ENCODE data around the gene PCDHGA9. TPM values are rescaled to one million over a fixed set of nuclear protein-coding genes. Genes with fewer than 3 reads are reported as not detected.
"Not testable (repeated sequence)": the region's sequence is repeated elsewhere in the genome, so short reads cannot be mapped to it uniquely, and the experiment has no call there.

PCDHGA9 gene
- total and polyA plus RNA-seq, 2 donors from 2014 or later = 0.54 to 7.6 TPM

GRCh38 chr5:141397756-141398551, 4.6 kb upstream of the PCDHGA9 start, which contains the start of gene PCDHGB5:
PCDHGB5 (plus strand) TSS chr5:141397947; CDS start chr5:141398128, 181 bp downstream.
- FAIRE-seq; H3K4me1 ChIP-seq (ENCODE audit: control insufficient read depth in 2 of 3, insufficient read depth in 2 of 3, low read depth in 1 of 3, low read length in 3 of 3); H3K36me3 ChIP-seq (ENCODE audit: control insufficient read depth in 2 of 3, insufficient read depth in 3 of 3, low read length in 3 of 3); H3K9ac ChIP-seq (ENCODE audit: low read length in 3 of 3); H3K27ac ChIP-seq (ENCODE audit: low read depth in 2 of 2, low read length in 2 of 2); intact Hi-C loops (cut with DNase I); H3K27me3 ChIP-seq (ENCODE audit: control insufficient read depth, insufficient read depth, low read length): not testable (repeated sequence)
- DNase-seq = peak in 2 of 5 donors; percentile 27 to 36
- TF ChIP-seq, protein P1, sequence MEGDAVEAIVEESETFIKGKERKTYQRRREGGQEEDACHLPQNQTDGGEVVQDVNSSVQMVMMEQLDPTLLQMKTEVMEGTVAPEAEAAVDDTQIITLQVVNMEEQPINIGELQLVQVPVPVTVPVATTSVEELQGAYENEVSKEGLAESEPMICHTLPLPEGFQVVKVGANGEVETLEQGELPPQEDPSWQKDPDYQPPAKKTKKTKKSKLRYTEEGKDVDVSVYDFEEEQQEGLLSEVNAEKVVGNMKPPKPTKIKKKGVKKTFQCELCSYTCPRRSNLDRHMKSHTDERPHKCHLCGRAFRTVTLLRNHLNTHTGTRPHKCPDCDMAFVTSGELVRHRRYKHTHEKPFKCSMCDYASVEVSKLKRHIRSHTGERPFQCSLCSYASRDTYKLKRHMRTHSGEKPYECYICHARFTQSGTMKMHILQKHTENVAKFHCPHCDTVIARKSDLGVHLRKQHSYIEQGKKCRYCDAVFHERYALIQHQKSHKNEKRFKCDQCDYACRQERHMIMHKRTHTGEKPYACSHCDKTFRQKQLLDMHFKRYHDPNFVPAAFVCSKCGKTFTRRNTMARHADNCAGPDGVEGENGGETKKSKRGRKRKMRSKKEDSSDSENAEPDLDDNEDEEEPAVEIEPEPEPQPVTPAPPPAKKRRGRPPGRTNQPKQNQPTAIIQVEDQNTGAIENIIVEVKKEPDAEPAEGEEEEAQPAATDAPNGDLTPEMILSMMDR (IDR thresholded peaks at IDR 0.05; ENCODE audit: borderline replicate concordance, extremely low read depth, insufficient read depth) = peak; percentile 47
- Histone ChIP-seq H3K4me3 (ENCODE audit: low read length in 3 of 3) (peak within 1 kb of the TSS in 2 of 3 donors; percentile 39 to 45), H3K9me3 (ENCODE audit: control insufficient read depth in 2 of 3, insufficient read depth in 1 of 3, low read length in 3 of 3) (peaks cover 2 to 49% (median 14%) of the 10 kb centered on the region in 3 donors)

DNA sequence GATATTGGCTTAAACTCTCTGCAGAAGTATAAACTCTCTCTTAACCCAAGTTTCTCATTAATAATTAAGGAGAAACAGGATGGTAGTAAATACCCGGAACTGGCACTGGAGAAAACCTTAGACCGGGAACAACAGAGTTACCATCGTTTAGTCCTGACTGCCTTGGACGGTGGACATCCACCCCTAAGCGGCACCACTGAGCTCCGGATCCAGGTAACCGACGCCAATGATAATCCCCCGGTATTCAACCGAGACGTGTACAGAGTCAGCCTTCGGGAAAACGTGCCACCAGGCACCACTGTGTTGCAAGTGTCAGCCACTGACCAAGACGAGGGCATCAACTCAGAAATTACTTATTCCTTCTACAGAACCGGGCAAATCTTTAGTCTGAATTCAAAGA, 4.0 kb upstream of the PCDHGA9 start:
- Histone ChIP-seq H3K4me1 (ENCODE audit: control insufficient read depth in 2 of 3, insufficient read depth in 2 of 3, low read depth in 1 of 3, low read length in 3 of 3) (no peaks in the 10 kb centered on the region), H3K9ac (ENCODE audit: low read length in 3 of 3) (no peak overlapping the region)
- FAIRE-seq = no peak

GRCh38 chr5:141399555-141400258, 2.9 kb upstream of the PCDHGA9 start:
- Histone ChIP-seq H3K9me3 (ENCODE audit: control insufficient read depth in 2 of 3, insufficient read depth in 1 of 3, low read length in 3 of 3) (peaks cover 3 to 54% (median 20%) of the 10 kb centered on the region in 3 donors), H3K27ac (ENCODE audit: low read depth in 2 of 2, low read length in 2 of 2) (no peak overlapping the region), H3K36me3 (ENCODE audit: control insufficient read depth in 2 of 3, insufficient read depth in 3 of 3, low read length in 3 of 3) (no peaks in the 10 kb centered on the region), H3K4me1 (ENCODE audit: control insufficient read depth in 2 of 3, insufficient read depth in 2 of 3, low read depth in 1 of 3, low read length in 3 of 3) (no peaks in the 10 kb centered on the region), H3K4me3 (ENCODE audit: low read length in 3 of 3) (peak overlapping the region in 1 of 3 donors; percentile 25), H3K27me3 (ENCODE audit: control insufficient read depth, insufficient read depth, low read length) (no peaks in the 10 kb centered on the region), H3K9ac (ENCODE audit: low read length in 3 of 3) (no peak overlapping the region)
- intact Hi-C loops (cut with DNase I) = no loop called here
- TF ChIP-seq, protein P1 (IDR thresholded peaks at IDR 0.05; ENCODE audit: borderline replicate concordance, extremely low read depth, insufficient read depth) = no peak
- FAIRE-seq = no peak
- DNase-seq = no peak

More for the DNA sequence above, 4.0 kb upstream of the PCDHGA9 start:
- TF ChIP-seq, protein P1 (IDR thresholded peaks at IDR 0.05; ENCODE audit: borderline replicate concordance, extremely low read depth, insufficient read depth) = no peak
- Histone ChIP-seq H3K4me3 (ENCODE audit: low read length in 3 of 3) (peak overlapping the region in 2 of 3 donors; percentile 39 to 45), H3K27me3 (ENCODE audit: control insufficient read depth, insufficient read depth, low read length) (no peaks in the 10 kb centered on the region), H3K27ac (ENCODE audit: low read depth in 2 of 2, low read length in 2 of 2) (no peak overlapping the region), H3K36me3 (ENCODE audit: control insufficient read depth in 2 of 3, insufficient read depth in 3 of 3, low read length in 3 of 3) (no peaks in the 10 kb centered on the region), H3K9me3 (ENCODE audit: control insufficient read depth in 2 of 3, insufficient read depth in 1 of 3, low read length in 3 of 3) (peaks cover 3 to 50% (median 14%) of the 10 kb centered on the region in 3 donors)
- intact Hi-C loops (cut with DNase I) = no loop called here
- DNase-seq = no peak

Measured in kidney (tissue), 14 donors.